NB4 (cell line): ENCODE data around the gene FAM89A.

Experiments used
- DNase-seq: peaks from one replicate; pipeline ENCODE4 v3.0.0; 2010; ENCODE audit warnings: low read depth
- H3K4me3 ChIP-seq: one replicate; pipeline ENCODE4 v1.5.1; 2011; ENCODE audit warnings: mild to moderate bottlenecking, low read depth, low read length, moderate library complexity
- CTCF ChIP-seq: IDR thresholded peaks from one replicate; pipeline ENCODE4 v1.5.1; 2012; ENCODE audit warnings: low read depth, low read length
- MYC ChIP-seq: IDR thresholded peaks from 2 replicates; pipeline ENCODE4 v1.6.1; 2011; ENCODE audit warnings: low read depth, low read length
- POLR2A ChIP-seq: IDR thresholded peaks from 2 replicates; pipeline ENCODE4 v1.6.1; 2011; ENCODE audit warnings: mild to moderate bottlenecking; ENCODE audit not compliant: insufficient read length; ENCODE audit errors: extremely low read depth
- TF ChIP-seq, protein P1 (sequence below): IDR thresholded peaks from 2 replicates; pipeline ENCODE4 v1.6.1; 2011; ENCODE audit warnings: low read depth, low read length

Gene FAM89A

DNA sequence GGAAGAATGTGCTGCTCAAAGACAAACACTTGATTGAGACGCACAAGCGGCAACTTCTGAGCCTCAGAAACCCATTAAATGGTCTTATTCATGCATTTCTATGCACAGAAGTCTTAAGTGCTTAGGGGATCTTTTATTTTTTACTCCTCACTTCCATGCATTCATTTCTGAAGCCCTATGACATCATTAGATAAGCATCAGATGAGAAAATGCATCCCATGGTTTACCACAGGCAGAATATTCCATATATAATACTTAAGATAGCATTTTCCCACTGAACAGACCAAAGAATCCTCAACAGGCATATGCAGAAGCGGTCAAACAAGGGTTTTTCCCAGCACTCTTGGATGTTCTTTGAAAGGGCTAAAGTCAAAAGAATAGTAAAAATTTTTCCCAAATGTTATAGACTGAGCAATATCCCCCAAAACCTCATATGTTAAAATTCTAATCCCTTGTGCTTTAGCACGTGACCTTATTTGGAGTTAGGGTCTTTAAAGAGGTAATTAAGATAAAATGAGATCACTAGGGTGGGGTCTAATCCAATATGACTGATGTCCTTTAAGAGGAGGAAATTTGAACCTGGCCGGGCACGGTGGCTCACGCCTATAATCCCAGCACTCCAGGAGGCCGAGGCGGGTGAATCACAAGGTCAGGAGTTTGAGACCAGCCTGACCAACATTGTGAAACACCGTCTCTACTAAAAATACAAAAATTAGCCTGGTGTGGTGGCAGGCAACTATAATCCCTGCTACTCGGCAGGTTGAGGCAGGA lies 22.6 kb upstream of the FAM89A start:
- H3K4me3 ChIP-seq: no peak overlapping the region
- TF ChIP-seq MYC: no peak
- TF ChIP-seq, protein P1, sequence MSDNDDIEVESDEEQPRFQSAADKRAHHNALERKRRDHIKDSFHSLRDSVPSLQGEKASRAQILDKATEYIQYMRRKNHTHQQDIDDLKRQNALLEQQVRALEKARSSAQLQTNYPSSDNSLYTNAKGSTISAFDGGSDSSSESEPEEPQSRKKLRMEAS: no peak
- no peak for TF ChIP-seq POLR2A
- no peak for TF ChIP-seq CTCF
- DNase-seq: no peak

DNA sequence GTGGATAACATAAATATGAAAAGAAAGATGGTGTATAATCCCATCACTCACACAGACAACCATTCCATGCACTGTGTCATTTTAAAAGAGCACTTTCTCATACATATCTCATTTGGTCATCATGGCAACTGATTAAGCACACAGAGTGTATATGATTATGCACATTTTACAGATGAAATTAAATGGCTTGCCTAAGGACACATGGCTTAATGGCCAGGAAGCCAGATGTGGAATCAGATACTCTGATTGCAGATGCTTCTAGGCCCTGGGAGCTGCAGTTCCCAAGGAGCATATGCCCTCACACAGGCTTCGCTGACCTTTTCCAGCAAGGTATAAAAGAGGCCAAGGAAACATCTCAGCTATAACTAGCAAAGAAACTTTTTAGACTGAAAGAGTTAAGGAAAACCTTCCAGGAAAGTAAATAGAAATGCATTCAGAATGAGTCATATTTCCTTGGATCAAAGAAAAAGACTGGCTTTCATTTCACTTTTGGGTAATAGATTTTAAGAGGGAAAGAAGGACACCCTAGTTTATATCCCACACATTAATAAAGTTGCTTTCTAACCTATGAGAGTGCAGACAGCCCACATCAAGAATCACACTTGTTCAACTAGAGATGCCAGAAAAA lies 19.6 kb upstream of the FAM89A start:
- TF ChIP-seq POLR2A (no peak), CTCF (no peak), MYC (no peak)
- TF ChIP-seq, protein P1: no peak
- no peak overlapping the region for H3K4me3 ChIP-seq
- DNase-seq: no peak

DNA sequence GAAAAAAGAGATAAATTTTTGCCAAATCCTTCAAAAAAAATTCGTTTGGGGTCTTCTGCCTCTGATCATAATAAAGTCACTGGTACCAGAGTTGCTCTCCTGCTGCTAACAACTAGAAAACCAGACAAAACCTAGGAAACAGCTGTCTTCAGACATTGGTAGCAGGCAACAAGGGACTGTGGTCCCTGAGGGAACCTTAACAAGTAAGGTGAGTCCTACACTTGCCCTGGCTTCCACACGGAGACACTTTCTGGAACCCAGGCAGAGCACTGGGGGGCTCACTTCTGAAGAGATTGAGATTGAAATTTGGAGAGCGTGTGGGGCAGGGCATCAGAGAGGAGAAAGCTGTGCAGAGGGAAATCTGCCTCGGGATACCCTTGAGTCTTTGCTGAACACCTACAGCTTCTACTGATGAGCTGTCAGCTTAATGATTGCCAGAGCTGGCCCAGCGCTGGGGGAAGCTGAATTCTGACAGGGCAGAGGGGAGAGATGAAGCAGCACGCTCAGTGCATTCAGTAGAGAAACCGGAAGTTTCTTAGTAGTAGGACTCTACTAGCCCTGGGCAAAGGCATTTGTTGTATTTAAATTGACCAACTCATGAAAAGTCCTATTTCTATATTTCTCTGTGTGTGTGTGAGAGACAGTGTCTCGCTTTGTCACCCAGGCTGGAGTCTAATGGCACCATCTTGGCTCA lies 18.5 kb upstream of the FAM89A start:
- H3K4me3 ChIP-seq: no peak overlapping the region
- no peak for DNase-seq
- TF ChIP-seq CTCF (no peak), POLR2A (no peak), MYC (no peak)
- TF ChIP-seq, protein P1: no peak

DNA sequence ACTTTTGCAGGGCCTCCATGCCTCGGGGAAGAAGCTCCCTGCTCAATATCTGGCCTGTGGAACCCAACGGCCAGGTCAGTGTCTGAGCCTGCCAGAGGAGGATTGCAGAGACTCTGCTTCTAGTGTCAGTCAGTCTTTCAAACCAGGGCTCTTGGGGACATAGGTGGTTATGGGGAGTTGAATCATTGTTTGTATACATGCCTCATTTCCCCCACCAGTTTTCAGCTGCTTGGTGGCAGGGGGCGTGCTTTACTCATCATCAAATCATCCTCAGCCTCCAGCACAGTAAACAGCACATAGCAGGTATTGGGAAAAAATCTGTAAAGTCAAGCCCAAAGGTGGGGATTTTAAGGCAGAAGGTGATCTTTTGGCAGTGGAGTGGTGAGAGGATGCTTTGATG lies 17.4 kb upstream of the FAM89A start:
- no peak overlapping the region for H3K4me3 ChIP-seq
- no peak for DNase-seq
- TF ChIP-seq, protein P1: no peak

- TF ChIP-seq MYC (no peak), POLR2A (no peak), CTCF (no peak)
- TF ChIP-seq, protein P1: no peak
- no peak overlapping the region for H3K4me3 ChIP-seq
- no peak for DNase-seq
Measured at GRCh38 chr1:231055271-231055670, 15.2 kb upstream of the FAM89A start.

DNA sequence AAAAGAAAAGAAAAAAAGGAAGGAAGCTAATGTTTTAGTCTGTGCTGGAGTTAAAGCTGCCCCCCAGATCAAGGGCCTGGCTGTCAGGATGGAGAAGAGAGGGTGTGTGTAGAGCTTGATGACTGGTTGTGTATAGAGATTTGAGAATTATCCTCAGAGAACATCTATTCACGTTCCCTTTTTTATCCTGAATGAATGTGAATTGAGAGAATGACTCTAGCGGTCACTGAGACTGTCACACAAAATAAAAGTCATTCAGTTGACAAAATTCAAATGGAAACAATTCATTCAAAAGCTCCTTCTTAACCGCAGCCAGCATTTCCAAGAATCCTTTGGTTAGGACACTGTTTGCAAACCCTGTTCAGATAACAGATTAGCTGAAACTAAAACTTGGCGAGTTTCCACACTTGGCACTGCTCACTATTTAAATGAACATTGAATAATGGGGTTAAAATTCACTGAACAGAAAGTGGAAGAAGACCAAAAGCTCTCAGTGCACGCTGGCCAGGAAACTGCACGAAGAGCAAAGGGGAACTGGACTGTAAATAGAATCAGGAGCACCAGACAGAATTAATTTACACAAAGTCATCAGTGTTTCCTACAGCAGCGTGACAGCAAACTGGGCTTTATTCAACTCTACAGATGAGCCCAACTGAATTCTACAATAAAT lies 13.6 kb upstream of the FAM89A start:
- no peak for DNase-seq
- TF ChIP-seq POLR2A (no peak), MYC (no peak), CTCF (no peak)
- TF ChIP-seq, protein P1: no peak
- no peak overlapping the region for H3K4me3 ChIP-seq
